Activated effector memory CD4-positive, alpha-beta T cell treated with Interleukin-2 at 50 U/mL for 16 hours (primary cell): ENCODE measurements around the gene RASSF1.

Experiments
- DNase-seq: peaks from one replicate; pipeline ENCODE4 v3.0.0-alpha.2; 2020

RASSF1 gene

DNA sequence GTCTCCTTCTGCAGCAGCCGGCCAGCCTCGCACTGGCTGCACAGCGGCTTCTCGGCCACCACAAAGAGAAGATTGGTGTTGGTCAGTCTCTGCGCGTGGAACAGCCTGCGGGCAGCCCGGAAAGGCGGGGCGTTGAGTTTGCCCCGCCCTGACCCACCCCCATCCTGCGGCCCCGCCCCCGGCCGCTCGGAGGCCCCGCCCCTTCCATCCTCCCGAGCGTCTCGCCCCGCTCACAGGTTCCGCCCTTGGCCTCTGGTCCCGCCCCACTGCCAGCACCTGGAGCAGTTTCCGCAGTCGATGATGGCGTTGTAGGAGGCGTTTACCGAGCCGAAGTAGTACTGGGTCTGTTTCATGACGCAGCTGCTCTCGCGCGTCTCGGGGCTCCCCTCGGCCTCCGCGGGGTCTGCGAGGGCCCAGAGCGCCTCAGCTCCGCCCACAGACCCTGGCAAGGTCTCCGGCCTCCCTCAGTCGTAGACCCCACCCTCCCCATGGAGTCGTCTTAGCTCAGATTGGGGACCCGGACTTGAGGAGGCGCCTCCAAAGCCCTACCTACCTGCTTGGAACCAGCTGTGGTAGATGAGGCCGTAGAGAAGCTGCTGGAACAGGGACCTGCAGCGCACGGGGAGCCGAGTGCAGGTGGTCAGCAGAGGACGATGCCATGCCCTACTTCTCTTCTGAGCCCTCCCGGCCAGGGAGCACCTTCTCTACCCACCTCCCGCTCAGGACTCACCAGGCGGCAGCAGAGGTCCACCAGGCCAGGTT, 24.6 kb upstream of the RASSF1 start:
- DNase-seq, result peak; percentile 92

DNA sequence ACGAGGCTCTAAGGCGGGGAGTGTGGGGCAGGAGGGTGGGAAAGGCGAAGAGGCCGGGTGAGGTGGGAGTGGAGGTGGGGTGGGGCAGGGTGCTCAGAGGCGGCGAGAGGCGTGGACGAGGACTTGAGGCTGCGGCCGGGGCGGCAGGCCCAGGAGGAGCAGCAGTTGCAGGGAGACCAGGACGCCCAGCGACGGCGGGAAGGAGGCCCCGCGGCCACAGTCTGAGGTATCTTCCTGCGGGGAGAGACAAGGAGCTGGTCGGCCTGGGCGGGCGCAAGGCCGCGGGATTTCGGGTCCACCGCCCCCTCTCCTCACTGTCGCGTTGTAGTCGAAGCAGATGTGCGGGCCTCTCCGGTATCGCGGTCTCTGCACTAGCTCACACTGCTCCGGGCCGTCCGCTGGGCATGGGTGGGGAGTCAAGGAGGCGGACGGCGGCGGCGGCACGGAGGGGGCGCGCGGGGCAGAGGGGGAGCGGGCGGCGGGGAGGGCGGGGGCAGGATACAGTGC, 24.0 kb upstream of the RASSF1 start:
- no peak for DNase-seq

DNA sequence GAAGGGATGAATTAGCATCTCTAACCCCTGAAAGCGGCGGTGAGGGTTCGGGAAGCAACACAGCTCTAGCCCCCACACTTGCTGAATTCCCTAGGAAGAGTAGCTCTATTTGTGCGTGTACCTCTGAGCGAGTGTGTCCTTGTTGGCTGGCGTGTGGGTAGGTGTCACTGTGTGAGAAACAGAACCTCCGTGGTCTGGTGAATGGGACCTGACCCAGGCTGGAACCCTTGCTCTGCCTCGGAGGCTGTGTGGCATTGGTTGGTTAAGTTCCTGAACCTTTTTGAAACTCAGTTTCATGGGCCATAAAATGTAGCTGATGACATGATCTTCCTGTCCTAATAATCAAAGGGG, 19.1 kb upstream of the RASSF1 start:
- no peak for DNase-seq

DNA sequence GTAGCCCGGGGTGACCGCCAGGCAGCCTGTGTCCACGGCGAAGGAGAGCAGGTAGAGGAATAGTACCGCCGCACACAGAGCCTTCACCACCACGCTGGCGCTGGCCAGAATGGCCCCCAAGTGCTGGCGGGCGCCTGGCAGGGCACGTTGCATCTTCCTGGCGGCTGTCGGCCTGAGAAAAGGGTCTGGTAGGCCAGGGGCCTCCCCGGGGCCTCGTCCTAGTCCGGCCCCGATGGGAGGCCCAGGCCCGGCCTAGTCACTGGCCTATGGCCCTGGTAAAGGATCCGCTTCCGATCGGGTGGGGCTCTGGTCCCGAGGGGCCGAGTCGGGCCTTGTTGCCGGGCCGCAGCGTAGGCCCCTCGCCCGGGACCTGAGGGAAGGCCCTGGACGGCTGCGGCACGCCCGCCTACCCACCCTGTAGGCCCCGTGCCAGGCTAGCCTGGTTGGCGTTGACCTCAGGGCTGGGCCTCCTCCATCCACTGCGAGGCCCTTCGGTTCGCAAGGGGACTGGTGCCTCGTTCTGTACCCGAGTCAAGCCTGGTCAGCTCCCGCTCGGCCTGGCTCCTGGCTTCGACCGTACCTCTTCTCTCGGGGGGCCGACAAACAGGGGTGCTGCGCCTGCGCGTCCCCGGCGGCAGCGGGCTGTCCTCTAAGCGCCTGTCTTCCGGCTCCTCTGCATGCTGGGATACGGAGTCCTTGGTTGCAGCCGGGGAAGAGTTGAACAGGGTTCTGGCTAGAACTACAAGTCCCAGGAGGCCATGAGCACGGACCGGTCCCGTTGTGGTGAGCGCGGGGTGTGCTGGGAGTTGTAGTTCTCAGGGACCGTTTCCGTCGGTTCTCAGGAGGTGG, 18.5 kb upstream of the RASSF1 start, which contains the start of gene TMEM115:
TMEM115 (minus strand) TSS at position 611 of the 849 bp plus-strand sequence; CDS start at position 153, 458 bp downstream.
- peak; percentile 90 for DNase-seq

DNA sequence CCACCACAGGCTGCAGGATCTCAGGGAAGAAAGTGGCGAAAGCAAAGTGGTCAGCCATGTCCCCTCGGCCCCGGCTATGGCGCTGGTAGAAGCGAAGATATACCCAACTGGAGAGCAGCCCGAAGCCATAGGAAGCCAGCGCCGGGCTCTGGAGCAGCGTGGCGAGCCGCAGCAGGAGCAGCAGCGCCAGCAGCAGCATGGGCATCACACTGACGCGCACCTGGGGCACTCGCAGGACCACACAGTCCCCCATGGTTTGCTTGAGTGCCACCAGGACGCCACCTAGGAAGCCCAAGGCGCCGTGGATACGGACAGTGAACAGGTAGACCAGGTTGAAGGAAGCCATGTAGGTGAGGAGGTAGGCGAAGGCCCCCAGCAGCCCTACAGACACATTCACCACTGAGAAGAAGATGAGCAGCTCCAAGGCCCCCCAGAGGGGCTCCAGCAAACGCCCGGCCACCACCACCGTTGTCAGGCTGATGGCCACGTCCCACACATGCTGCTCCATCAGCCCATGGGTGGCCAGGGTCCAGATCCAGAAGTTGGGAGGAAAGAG, 17.8 kb upstream of the RASSF1 start:
- no peak for DNase-seq

DNA sequence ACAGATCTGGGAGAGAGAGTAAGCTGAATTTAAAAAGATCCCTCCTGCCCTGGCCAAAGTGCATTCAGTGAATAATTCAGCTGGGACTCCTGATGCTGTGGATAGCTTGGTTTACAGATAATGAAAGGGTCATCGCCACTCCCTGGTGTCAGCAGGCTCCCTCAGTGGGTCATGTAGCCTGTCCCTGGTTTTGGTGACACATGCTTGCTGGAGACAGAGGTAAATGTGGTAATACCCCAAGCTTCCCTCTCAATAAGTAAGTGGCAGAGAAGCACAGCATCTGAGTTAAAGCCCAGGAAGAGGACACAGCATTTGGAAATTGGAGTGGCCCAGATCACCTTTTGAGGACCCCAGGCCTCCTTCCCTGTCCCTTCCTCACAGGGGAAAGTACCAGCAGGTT, 16.8 kb upstream of the RASSF1 start:
- DNase-seq, result no peak

DNA sequence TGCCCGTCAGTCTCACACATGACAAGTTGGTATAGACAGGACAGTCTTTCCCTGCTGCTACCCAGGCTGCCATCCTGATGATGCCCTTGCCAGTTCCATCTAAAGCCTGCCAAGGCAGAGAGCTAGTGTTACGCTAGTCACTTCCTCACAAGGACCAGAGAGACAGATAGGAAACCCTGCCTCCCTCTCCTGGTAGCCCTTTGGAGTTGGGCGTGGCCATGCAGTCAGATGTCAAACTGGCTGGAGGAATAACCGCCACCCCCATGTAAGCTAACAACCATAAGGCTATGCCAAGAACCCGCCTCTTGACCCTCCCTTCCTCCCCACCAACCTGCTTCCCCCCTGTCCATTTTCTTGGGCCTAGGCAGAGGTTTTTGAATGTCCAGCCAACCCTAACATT, 15.9 kb upstream of the RASSF1 start:
- DNase-seq, result no peak

DNA sequence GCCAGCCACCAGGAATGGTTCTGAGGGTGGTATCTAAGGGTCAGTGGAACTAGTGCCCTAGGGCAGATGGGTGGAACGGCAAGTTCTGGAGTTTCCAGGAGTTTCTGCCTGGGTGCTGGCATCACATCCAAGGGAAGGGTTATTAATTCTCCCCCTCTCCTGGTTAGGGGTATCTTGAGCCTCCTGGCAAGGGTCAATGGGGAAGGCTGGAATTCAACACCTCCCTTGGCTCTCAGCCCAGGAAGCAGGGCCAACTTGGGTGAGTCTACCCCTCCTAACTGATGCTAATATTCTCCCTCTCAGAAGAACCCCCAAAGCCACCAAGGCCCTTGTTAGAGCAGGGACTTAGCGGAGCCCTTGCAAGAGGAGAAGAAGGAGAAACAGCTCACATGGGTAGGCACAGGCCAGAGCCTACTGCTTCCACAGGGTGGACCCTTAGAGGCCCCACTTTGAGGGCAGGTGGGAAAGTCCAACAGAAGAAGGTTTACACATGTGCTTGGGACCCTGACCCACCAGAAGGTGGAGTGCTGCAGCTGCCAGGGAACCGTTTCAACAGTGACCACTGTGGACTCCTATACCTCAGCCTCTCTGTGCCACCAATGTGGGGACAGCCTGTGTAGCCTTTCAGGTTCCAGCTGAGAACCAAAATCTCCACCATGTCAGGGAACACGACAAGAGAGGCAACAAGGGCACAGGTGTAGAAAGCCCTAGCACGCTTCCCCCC, 15.4 kb upstream of the RASSF1 start:
- no peak for DNase-seq

DNA sequence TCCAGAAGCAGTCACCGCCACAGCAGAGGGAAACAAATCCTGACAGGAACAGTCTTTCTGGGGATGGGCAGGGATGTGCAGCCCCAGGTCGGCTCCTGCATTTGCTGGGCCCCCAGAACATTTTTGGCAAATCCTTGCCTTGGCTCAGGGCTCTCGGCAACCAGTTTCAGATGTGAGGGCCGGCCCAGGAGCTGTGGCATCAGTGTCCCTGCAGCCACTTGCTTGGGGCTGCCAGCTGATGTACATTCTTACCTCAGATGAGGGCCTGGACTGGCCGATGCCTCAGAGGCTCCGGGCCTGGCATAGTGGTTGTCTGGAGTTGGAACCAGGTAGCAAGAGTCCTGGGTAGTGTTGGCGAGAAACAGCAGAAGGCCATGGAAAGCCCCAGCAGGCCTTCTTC, 14.2 kb upstream of the RASSF1 start:
- no peak for DNase-seq

DNA sequence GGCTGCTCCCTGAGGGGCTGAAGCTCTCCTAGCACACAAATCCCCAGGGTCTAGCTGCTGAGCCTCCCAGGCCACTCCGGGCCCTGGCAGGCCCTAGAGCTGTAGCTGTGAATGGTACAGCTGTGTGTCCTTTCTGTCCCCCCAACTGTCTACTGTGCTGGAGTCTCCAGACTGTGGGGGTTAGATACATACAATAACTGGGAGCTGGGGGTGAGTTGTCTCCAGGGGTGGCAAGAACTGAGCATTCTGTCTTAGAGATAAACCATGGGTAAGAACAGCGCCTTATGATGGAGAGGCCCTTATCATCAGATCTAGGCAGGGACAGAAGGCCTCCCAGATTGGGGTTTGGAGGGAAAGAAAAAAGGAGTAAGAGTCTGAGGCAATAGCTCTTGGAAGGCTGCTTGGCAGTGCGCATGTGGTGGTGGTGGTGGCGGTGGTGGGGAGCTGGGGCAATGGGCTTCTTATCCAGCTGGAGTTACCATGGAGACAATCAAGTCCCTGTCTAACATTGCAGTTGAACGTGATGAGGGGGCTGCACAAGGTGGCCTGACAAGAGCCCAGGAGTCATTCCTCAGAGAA, 13.6 kb upstream of the RASSF1 start:
- no peak for DNase-seq

DNA sequence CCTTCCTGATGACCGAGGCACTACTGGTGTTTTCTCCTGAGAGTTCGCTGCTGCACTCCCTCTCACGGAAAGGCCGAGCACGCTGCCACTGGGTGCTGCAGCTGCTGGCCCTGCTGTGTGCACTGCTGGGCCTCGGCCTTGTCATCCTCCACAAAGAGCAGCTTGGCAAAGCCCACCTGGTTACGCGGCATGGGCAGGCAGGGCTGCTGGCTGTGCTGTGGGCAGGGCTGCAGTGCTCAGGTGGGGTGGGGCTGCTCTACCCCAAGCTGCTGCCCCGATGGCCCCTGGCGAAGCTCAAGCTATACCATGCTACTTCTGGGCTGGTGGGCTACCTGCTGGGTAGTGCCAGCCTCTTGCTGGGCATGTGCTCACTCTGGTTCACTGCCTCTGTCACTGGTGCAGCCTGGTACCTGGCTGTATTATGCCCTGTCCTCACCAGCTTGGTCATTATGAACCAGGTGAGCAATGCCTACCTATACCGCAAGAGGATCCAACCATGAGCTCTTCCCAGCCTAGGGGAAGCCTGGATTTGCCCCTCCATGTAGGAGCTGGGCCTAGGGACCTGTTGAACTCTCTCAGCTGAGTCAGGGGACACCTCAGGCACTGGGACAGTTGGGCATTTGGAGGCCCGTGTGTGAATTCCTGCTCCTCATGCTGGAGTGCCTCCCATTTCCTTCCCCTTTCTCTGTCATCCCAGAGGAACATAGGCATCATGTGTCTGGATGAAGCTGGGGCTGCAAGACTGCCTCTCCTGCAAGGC, 12.8 kb upstream of the RASSF1 start:
- DNase-seq, result no peak

DNA sequence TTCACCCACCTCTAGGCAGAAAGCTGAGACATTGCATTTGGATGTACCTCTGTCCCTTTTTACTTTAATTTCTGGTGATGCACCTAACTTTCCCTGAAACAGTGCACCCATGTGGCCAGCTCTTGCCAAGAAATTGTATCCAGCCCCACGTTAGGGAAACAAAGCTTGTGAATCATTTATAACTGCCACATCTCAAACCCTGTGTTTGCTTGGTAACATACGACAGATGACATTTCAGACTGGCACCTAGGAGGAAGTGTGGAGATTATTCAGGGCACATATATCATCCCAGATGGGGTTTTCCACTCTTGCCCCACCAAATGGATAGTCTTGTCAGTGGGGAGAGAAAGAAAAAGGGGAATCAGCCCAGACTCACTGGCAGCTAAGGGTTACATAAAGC, 12.1 kb upstream of the RASSF1 start:
- DNase-seq, result no peak

DNA sequence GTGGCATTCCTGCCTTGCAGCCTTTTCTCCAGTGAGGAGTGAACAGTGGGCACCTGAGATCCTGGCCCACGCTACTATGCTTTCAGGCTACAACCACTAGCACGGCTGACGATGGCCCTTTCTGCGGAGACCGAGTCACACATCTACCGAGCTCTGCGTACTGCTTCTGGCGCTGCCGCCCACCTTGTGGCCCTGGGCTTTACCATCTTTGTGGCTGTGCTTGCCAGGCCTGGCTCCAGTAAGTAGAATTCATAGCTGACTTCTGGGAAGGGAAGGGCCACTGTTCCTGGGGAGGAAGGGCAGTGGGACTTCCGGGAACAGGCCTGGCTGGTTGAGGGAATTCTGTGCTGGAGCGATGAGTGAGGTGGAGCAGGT, 10.7 kb upstream of the RASSF1 start:
- no peak for DNase-seq

DNA sequence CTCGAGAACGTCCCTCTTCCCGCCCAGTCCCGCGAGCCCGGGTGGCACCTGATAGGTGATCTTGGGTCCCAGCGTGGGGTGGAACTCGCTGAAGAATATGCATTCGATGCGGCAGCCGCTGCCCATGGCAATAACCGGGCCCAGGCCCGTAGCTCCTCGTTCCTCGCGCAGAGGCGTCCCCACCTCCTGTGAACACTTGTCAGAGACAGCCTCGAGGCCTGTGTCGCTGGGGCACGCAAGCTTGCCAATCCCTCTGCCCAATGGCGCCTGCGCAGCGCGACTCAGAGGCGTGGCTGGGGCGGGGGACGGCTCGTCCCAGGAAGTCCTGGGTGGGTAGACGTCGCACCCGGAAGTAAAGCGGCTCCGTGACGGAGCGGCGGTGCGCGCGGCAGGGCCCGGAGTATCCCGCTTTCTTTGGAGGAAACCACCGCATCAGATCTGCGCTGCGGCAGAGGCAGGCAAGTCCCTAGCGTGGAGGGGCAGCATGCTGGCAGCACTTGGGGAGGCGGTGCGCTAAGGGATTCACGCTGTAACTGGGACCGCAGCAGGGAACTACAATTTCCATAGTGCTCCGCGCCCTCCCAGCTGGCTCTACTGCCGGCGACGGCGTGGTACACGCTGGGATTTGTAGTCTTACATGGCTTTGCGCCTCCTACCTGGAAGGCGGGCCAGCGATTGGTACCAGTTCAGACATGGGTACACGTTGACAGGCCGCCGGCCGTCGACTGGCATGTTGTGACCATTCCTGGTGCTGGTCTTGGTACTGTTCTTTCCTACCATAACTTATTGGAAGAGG, 10.1 kb upstream of the RASSF1 start, which contains the start of the genes CYB561D2 and NPRL2:
CYB561D2 (plus strand) TSS at position 336 of the 796 bp plus-strand sequence. CDS start 572 bp downstream, outside the sequence.
NPRL2 (minus strand) TSS at position 249 of the 796 bp plus-strand sequence; CDS start at position 126, 123 bp downstream.
- peak; percentile 100 for DNase-seq

DNA sequence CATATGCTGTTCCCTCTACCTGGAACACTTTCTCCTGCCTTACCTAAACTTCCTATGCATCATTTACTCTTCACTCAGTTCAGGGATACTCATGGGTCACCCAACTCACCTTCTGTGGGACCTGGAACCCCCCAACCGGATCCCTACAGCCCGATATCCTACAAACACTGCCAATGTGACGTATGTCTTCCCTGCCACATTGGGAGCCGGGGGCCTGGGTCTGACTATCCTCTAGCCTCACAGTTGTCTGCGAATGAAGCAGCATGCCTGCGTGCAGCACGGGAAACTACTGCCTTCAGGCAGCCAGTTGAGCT, 9.5 kb upstream of the RASSF1 start:
- no peak for DNase-seq

DNA sequence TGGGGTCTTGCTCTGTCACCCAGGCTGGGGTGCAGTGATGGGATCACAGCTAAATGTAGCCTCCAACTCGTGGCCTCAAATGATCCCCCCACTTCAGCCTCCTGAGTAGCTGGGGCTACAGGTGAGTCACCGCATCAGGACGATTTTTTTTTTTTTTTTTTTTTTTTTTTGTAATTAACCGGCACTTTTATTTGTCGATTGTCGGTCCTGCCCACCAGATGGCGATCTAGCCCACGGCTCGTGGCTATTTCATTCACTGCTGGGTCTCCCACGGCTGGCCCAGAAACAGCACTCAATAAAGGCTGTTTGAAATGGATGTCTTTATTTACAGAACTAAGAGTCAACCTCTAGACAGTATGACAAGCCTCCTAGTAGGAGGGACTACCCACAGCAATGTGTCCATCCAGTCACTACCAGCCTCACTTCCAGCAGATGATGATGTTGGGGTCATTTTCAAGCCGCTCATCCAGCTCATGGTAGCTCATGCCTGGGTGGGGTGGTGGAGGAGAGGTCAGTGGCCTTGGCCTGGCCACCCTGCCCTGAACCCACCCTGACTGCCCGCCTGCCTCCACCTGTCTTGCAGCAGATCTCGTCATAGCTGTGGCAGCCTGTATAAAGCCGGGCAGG, 6.7 kb upstream of the RASSF1 start:
- DNase-seq, result peak; percentile 73

DNA sequence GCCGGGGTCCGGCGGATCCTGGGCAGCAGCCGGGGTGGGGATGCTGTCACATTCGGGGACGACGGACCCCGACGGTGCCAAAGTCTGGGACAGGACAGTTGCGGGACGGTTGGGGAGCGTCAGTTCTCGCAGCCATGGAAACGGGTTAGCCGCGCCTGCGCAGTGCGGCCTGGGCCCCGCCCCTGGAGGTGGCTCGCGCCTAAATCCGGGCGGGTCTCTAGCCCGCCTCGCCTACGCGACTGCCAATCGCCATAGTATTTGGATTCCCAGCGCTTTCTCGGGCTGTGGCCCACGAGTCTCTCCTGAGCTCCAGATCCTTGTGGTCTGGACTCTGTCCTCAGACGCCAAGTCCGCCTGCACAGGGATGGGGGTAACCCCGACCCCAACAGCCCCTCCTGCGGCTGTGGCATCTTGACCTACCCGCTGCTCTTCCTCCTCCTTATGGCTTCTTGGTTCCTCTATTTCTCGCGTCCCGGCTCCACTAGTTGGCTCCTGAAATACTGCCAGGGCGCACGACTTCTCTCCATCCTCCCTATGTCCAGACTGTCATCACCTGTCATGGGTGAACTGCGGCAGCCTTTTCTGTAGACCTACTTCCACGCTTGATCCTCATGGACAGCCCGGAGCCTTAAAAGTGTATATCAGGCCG, 5.1 kb upstream of the RASSF1 start, which contains the start of gene ZMYND10:
ZMYND10 (minus strand) TSS at position 147 of the 649 bp plus-strand sequence. CDS start 153 bp downstream, outside the sequence.
- peak; percentile 69 for DNase-seq

DNA sequence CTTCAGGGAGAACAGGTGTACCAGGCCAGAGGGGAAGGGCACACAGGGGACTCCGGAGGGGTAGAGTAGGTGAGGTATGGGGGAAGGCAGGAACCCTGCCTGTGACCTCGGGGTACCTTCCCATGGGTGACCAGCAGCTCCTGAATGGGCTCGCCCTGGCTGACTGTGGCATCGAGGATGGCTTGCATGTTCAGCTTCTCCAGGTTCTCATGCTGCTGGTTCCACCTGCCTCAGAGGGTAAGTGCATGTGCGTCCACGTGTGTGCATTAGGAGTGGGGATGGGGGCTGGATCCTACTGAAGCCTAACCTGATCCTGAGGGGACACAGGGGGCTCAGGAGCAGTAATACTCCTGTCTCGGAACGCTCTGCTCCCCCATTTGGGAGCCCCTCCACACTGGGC, 4.4 kb upstream of the RASSF1 start:
- DNase-seq, result no peak

DNA sequence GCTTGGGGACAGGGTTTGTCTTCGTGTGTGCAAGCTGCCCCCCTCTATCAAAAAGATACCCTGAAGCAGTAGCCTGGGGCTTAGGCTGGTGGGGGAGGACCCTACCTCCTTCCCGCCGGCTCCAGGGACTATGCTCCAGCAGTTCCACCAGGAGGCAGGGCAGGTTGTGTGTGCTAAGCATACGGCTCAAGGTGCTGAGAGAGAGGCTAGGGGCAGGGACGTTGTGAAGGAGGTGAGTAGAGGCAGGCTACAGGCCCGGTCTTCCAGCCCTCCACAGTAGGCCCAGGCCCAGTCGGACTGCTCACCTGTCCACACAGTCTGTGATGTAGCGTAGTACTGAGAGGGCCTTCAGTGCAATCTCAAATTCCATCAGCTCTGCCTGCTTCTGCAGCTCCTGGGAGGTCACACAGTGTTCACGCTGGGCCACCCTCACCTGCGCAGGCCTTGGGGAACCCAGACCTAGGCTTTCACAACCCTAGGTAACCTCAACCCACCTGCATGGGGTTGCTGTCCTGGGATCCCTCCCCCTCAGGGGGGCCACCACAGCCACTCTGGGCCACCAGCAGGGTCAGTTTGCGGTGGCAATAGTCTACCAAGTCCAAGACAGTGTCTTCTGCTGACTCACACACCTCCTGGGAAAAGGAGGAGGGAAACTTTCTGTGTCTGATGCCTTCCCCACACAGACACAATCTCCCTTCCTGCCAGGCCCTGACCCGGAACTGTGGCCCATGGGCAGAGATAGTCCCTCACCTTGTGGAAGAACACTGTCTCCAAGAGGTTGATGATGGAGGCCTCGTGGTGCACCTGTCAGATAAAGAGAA, 2.4 kb upstream of the RASSF1 start:
- no peak for DNase-seq
